Activated CD4-positive, alpha-beta memory T cell treated with anti-CD3 and anti-CD28 coated beads, Interleukin-2, amount 10 ng/mL, durations not matched to agents 7 days and 5 days (primary cell): ENCODE measurements around the gene TP53. TPM values are rescaled to one million over a fixed set of nuclear protein-coding genes. Genes with fewer than 3 reads are reported as not detected.

ENCODE experiments used
- total RNA-seq, 2 experiments: library from RNA; stranded (reverse); gene quantifications; one replicate each; pipeline ENCODE4 v1.2.3, GENCODE V29; 2021

TP53 gene
- total RNA-seq, 2 experiments from 2014 or later: 123 TPM

Other genes starting within 250 kb of the TP53 start
- 10 to 100 TPM in 1 of 2 experiments, 1 to 10 TPM in 1; 8.9 to 10.8 TPM for gene FGF11, start 248.0 kb downstream of the TP53 start, total RNA-seq
- 10 to 100 TPM; 13.0 to 14.6 TPM for gene CHRNB1, start 242.4 kb downstream of the TP53 start, total RNA-seq
- 10 to 100 TPM; 27.4 to 27.9 TPM for gene ZBTB4, start 207.9 kb downstream of the TP53 start, total RNA-seq
- gene SLC35G6, start 206.0 kb downstream of the TP53 start, total RNA-seq: not detected
- gene POLR2A, start 203.1 kb downstream of the TP53 start, total RNA-seq: 100 to 1,000 TPM; 169 to 172 TPM
- gene TNFSF12, start 138.4 kb downstream of the TP53 start, total RNA-seq: 10 to 100 TPM; 79.8 to 86.7 TPM
- 1 to 10 TPM; 1.8 to 2.0 TPM for gene TNFSF13, start 128.7 kb downstream of the TP53 start, total RNA-seq
- gene SENP3, start 125.6 kb downstream of the TP53 start, total RNA-seq: 10 to 100 TPM; 37.6 to 39.9 TPM
- gene CD68, start 107.9 kb downstream of the TP53 start, total RNA-seq: 10 to 100 TPM; 34.5 to 36.0 TPM
- gene MPDU1, start 103.6 kb downstream of the TP53 start, total RNA-seq: 10 to 100 TPM; 54.1 to 58.6 TPM
- under 1 TPM; 0.30 to 0.40 TPM for gene SOX15, start 97.4 kb downstream of the TP53 start, total RNA-seq
- 10 to 100 TPM; 30.4 to 31.2 TPM for gene FXR2, start 72.6 kb downstream of the TP53 start, total RNA-seq
- 10 to 100 TPM; 36.2 to 37.9 TPM for gene SAT2, start 59.7 kb downstream of the TP53 start, total RNA-seq
- not detected for gene SHBG, start 57.4 kb downstream of the TP53 start, total RNA-seq
- under 1 TPM; 0.25 to 0.50 TPM for gene ATP1B2, start 36.6 kb downstream of the TP53 start, total RNA-seq
- 10 to 100 TPM; 18.6 to 18.8 TPM for gene WRAP53, start 987 bp upstream of the TP53 start, total RNA-seq
- not detected for gene EFNB3, start 17.7 kb upstream of the TP53 start, total RNA-seq
- not detected for gene DNAH2, start 30.3 kb upstream of the TP53 start, total RNA-seq
- gene KDM6B, start 146.7 kb upstream of the TP53 start, total RNA-seq: 10 to 100 TPM; 20.9 to 23.7 TPM
- gene TMEM88, start 167.6 kb upstream of the TP53 start, total RNA-seq: 1 to 10 TPM in 1 of 2 experiments, under 1 TPM in 1; 0.78 to 1.5 TPM
- 10 to 100 TPM; 69.8 to 76.9 TPM for gene NAA38, start 170.1 kb upstream of the TP53 start, total RNA-seq
- gene CYB5D1, start 170.5 kb upstream of the TP53 start, total RNA-seq: 1 to 10 TPM; 5.3 to 7.5 TPM
- 100 to 1,000 TPM; 127 to 131 TPM for gene CHD3, start 201.3 kb upstream of the TP53 start, total RNA-seq
- 1 to 10 TPM; 3.6 to 3.7 TPM for gene RNF227, start 228.8 kb upstream of the TP53 start, total RNA-seq
- 1 to 10 TPM; 7.7 to 8.4 TPM for gene KCNAB3, start 242.4 kb upstream of the TP53 start, total RNA-seq
- 100 to 1,000 TPM; 238 to 244 TPM for gene TRAPPC1, start 244.5 kb upstream of the TP53 start, total RNA-seq
- gene CNTROB, start 244.7 kb upstream of the TP53 start, total RNA-seq: 10 to 100 TPM; 58.8 to 64.6 TPM